Spinal cord (tissue), 4 donors: ENCODE results near the gene UNC119B. TPM values are rescaled to one million over a fixed set of nuclear protein-coding genes. Genes with fewer than 3 reads are reported as not detected.

Source experiments
- polyA plus RNA-seq, 2 donors: library from polyadenylated mRNA; unstranded; fragments of 120-200 nt; gene quantifications; one replicate each; pipeline ENCODE4 v1.2.1, GENCODE V29; 2013; ENCODE audit not compliant: insufficient read length in 2 of 2
- total RNA-seq, 2 donors: library from RNA; depleted of rRNA in 1 of 2; stranded (reverse); fragments of 120-200 nt in 1 of 2; fragments of >200 nt in 1 of 2; gene quantifications; one replicate each; pipeline versions ENCODE4 v1.2.3 to v1.2.4, GENCODE V29; 2013 to 2014

UNC119B gene
- total and polyA plus RNA-seq, 4 donors = 19.1 to 41.9 (median 33.0) TPM

Other genes with a start within 250 kb of the UNC119B start
- 100 to 1,000 TPM in 1 of 2 donors, 10 to 100 TPM in 1; 88.9 to 143 TPM for gene SRSF9, start 240.7 kb upstream of the UNC119B start, total RNA-seq
- gene SRSF9, start 240.7 kb upstream of the UNC119B start, polyA plus RNA-seq = 100 to 1,000 TPM; 195 to 221 TPM
- 100 to 1,000 TPM; 357 to 390 TPM for gene DYNLL1, start 214.3 kb upstream of the UNC119B start, total RNA-seq
- 100 to 1,000 TPM; 791 to 871 TPM for gene DYNLL1, start 214.3 kb upstream of the UNC119B start, polyA plus RNA-seq
- gene COQ5, start 181.3 kb upstream of the UNC119B start, total RNA-seq = 10 to 100 TPM; 32.3 to 44.7 TPM
- 10 to 100 TPM; 40.6 to 41.4 TPM for gene COQ5, start 181.3 kb upstream of the UNC119B start, polyA plus RNA-seq
- gene RNF10, start 176.1 kb upstream of the UNC119B start, total RNA-seq = 100 to 1,000 TPM; 102 to 127 TPM
- 100 to 1,000 TPM; 225 to 226 TPM for gene RNF10, start 176.1 kb upstream of the UNC119B start, polyA plus RNA-seq
- gene POP5, start 129.1 kb upstream of the UNC119B start, total RNA-seq = 10 to 100 TPM; 24.1 to 56.4 TPM
- gene POP5, start 129.1 kb upstream of the UNC119B start, polyA plus RNA-seq = 10 to 100 TPM; 56.4 to 61.5 TPM
- gene CABP1, start 69.8 kb upstream of the UNC119B start, total RNA-seq = 1 to 10 TPM; 3.5 to 6.8 TPM
- gene CABP1, start 69.8 kb upstream of the UNC119B start, polyA plus RNA-seq = 10 to 100 TPM; 26.1 to 30.2 TPM
- gene MLEC, start 23.3 kb upstream of the UNC119B start, total RNA-seq = 100 to 1,000 TPM in 1 of 2 donors, 10 to 100 TPM in 1; 75.9 to 104 TPM
- gene MLEC, start 23.3 kb upstream of the UNC119B start, polyA plus RNA-seq = 10 to 100 TPM; 96.0 to 98.0 TPM
- gene ACADS, start 15.4 kb downstream of the UNC119B start, total RNA-seq = 10 to 100 TPM in 1 of 2 donors, 1 to 10 TPM in 1; 6.7 to 11.9 TPM
- gene ACADS, start 15.4 kb downstream of the UNC119B start, polyA plus RNA-seq = 10 to 100 TPM; 11.8 to 12.7 TPM
- 10 to 100 TPM; 18.9 to 30.7 TPM for gene SPPL3, start 193.9 kb downstream of the UNC119B start, total RNA-seq
- 100 to 1,000 TPM; 105 to 108 TPM for gene SPPL3, start 193.9 kb downstream of the UNC119B start, polyA plus RNA-seq